Measurements from ENCODE around the gene CAPN8.

Gene CAPN8

GRCh38 chr1:223654083-223654482 lies 11.4 kb downstream of the CAPN8 start:
- DNase-seq (ENCODE audit: low read depth in 2 of 2): no peak

- DNase-seq (ENCODE audit: low read depth in 2 of 2): no peak
Measured at GRCh38 chr1:223653431-223653830, 12.1 kb downstream of the CAPN8 start.

GRCh38 chr1:223653015-223653414 lies 12.5 kb downstream of the CAPN8 start:
- no peak for DNase-seq (ENCODE audit: low read depth in 2 of 2)

GRCh38 chr1:223652436-223652941 lies 13.0 kb downstream of the CAPN8 start:
- DNase-seq (ENCODE audit: low read depth in 2 of 2): no peak

GRCh38 chr1:223651291-223651991 lies 14.1 kb downstream of the CAPN8 start:
- DNase-seq (ENCODE audit: low read depth in 2 of 2): no peak

GRCh38 chr1:223650465-223650864 lies 15.0 kb downstream of the CAPN8 start:
- DNase-seq (ENCODE audit: low read depth in 2 of 2): no peak

- DNase-seq (ENCODE audit: low read depth in 2 of 2): no peak
Measured at GRCh38 chr1:223649222-223649621, 16.3 kb downstream of the CAPN8 start.

GRCh38 chr1:223647249-223647648 lies 18.3 kb downstream of the CAPN8 start:
- DNase-seq (ENCODE audit: low read depth in 2 of 2): no peak

- DNase-seq (ENCODE audit: low read depth in 2 of 2): no peak
Measured at GRCh38 chr1:223645903-223646302, 19.6 kb downstream of the CAPN8 start.

GRCh38 chr1:223642237-223642636 lies 23.3 kb downstream of the CAPN8 start:
- no peak for DNase-seq (ENCODE audit: low read depth in 2 of 2)

GRCh38 chr1:223641523-223642039 lies 23.9 kb downstream of the CAPN8 start:
- DNase-seq (ENCODE audit: low read depth in 2 of 2): no peak

GRCh38 chr1:223639331-223639749 lies 26.2 kb downstream of the CAPN8 start:
- no peak for DNase-seq (ENCODE audit: low read depth in 2 of 2)

- no peak for DNase-seq (ENCODE audit: low read depth in 2 of 2)
Measured at GRCh38 chr1:223635236-223635635, 30.3 kb downstream of the CAPN8 start.

- no peak for DNase-seq (ENCODE audit: low read depth in 2 of 2)
Measured at GRCh38 chr1:223634423-223634822, 31.1 kb downstream of the CAPN8 start.

- no peak for DNase-seq (ENCODE audit: low read depth in 2 of 2)
Measured at GRCh38 chr1:223631956-223632355, 33.5 kb downstream of the CAPN8 start.

- DNase-seq (ENCODE audit: low read depth in 2 of 2): no peak
Measured at GRCh38 chr1:223631473-223631872, 34.0 kb downstream of the CAPN8 start.

GRCh38 chr1:223629126-223629457 lies 36.4 kb downstream of the CAPN8 start:
- DNase-seq (ENCODE audit: low read depth in 2 of 2): no peak

GRCh38 chr1:223628233-223629125 lies 37.0 kb downstream of the CAPN8 start:
- no peak for DNase-seq (ENCODE audit: low read depth in 2 of 2)

- DNase-seq (ENCODE audit: low read depth in 2 of 2): no peak
Measured at GRCh38 chr1:223622132-223622842, 43.2 kb downstream of the CAPN8 start.

GRCh38 chr1:223621312-223621734 lies 44.2 kb downstream of the CAPN8 start:
- DNase-seq (ENCODE audit: low read depth in 2 of 2): no peak

- DNase-seq (ENCODE audit: low read depth in 2 of 2): no peak
Measured at GRCh38 chr1:223620297-223620897, 45.1 kb downstream of the CAPN8 start.

GRCh38 chr1:223618680-223619079 lies 46.8 kb downstream of the CAPN8 start:
- no peak for DNase-seq (ENCODE audit: low read depth in 2 of 2)

Measured in fibroblast of skin of left quadriceps (primary cell).